ENCODE measurements around the gene PRKCQ. TPM values are rescaled to one million over a fixed set of nuclear protein-coding genes. Genes with fewer than 3 reads are reported as not detected.

Gene PRKCQ
- total and polyA plus RNA-seq, 4 donors: 0.13 to 3.3 (median 0.45) TPM

GRCh38 chr10:6405713-6406112 is 174.4 kb downstream of the PRKCQ start:
- 89% methylated on average over 3 of the region's 3 CpGs for WGBS
- Histone ChIP-seq H3K27ac (ENCODE audit: low read depth in 1 of 2, low read length in 2 of 2) (no peak overlapping the region), H3K9me3 (ENCODE audit: control insufficient read depth in 4 of 4, low read length in 3 of 4) (no peaks in the 10 kb centered on the region), H3K4me1 (ENCODE audit: control insufficient read depth in 4 of 4, insufficient read depth in 4 of 4, low read length in 3 of 4) (peaks cover 3 to 10% (median 7%) of the 10 kb centered on the region in 4 donors), H3K27me3 (ENCODE audit: control insufficient read depth in 4 of 4, insufficient read depth in 4 of 4, low read length in 3 of 4) (no peaks in the 10 kb centered on the region), H3K4me3 (ENCODE audit: low read depth in 1 of 3, low read length in 3 of 3) (no peak overlapping the region), H3K36me3 (ENCODE audit: control insufficient read depth in 4 of 4, insufficient read depth in 3 of 4, low read depth in 1 of 4, low read length in 3 of 4) (no peaks in the 10 kb centered on the region), H3K9ac (ENCODE audit: low read depth in 1 of 2, low read length in 2 of 2) (no peak overlapping the region)
- TF ChIP-seq RAD21 (IDR thresholded peaks at IDR 0.05) (no peak), NR2F2 (IDR thresholded peaks at IDR 0.05) (no peak)
- DNase-seq (ENCODE audit: low spot score): no peak

DNA sequence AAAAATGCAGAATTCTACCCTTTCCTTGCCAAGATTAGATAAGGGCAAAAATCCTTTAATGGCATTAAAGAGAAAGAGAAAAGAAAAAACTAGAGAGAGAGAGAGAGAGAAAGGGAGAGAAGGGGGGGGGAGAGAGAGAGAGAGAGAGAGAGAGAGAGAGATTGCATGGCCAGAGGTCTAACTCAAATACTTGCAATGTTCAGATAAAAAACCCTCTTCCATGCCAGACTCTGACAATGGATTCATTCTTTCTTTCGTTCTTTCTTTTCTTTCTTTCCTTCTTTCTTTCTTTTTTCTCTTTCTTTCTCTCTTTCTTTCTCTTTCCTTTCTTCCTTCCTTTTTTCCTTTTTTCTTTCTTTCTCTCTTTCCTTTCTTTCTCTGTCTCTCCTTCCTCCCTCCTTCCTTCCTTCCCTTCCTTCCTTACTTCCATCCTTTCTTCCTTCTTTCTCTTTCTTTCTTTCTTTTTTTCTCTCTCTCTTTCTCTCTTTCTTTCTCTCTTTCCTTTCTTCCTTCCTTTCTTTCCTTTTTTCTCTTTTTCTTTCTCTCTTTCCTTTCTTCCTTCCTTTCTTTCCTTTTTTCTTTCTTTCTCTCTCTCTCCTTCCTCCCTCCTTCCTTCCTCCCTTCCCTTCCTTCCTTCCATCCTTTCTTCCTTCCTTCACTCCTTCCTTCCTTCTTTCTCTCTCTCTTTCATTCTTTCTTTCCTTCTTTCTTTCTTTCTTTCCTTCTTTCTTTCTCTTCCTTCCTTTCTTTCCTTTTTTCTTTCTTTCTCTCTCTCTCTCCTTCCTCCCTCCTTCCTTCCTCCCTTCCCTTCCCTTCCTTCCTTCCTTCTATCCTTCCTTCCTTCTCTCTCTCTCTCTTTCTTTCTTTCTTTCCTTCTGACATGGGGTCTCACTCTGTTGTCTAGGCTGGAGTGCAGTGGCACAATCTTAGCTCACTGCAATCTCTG is 175.7 kb downstream of the PRKCQ start:
- no peak for DNase-seq (ENCODE audit: low spot score)
- Histone ChIP-seq H3K27me3 (ENCODE audit: control insufficient read depth in 4 of 4, insufficient read depth in 4 of 4, low read length in 3 of 4) (no peaks in the 10 kb centered on the region), H3K9ac (ENCODE audit: low read depth in 1 of 2, low read length in 2 of 2) (no peak overlapping the region), H3K4me1 (ENCODE audit: control insufficient read depth in 4 of 4, insufficient read depth in 4 of 4, low read length in 3 of 4) (peaks cover 0 to 14% (median 9%) of the 10 kb centered on the region in 4 donors), H3K27ac (ENCODE audit: low read depth in 1 of 2, low read length in 2 of 2) (no peak overlapping the region), H3K9me3 (ENCODE audit: control insufficient read depth in 4 of 4, low read length in 3 of 4) (no peaks in the 10 kb centered on the region), H3K4me3 (ENCODE audit: low read depth in 1 of 3, low read length in 3 of 3) (no peak overlapping the region), H3K36me3 (ENCODE audit: control insufficient read depth in 4 of 4, insufficient read depth in 3 of 4, low read depth in 1 of 4, low read length in 3 of 4) (no peaks in the 10 kb centered on the region)
- TF ChIP-seq MAX (IDR thresholded peaks at IDR 0.05) (no peak), TAF1 (conservative IDR thresholded peaks at IDR 0.05) (no peak), YY1 (IDR thresholded peaks at IDR 0.05) (no peak), CTCF (IDR thresholded peaks at IDR 0.05; ENCODE audit: low read depth, low read length, missing input control) (no peak), JUND (IDR thresholded peaks at IDR 0.05) (no peak), EGR1 (IDR thresholded peaks at IDR 0.05; ENCODE audit: low read depth in 2 of 2) (no peak), ZBTB33 (IDR thresholded peaks at IDR 0.05) (no peak), RXRA (IDR thresholded peaks at IDR 0.05) (no peak), FOXA1 (IDR thresholded peaks at IDR 0.05) (no peak), SP1 (IDR thresholded peaks at IDR 0.05) (no peak), RAD21 (IDR thresholded peaks at IDR 0.05) (no peak), FOXA2 (IDR thresholded peaks at IDR 0.05) (no peak), GABPA (IDR thresholded peaks at IDR 0.05 in 1 of 2, conservative IDR thresholded peaks at IDR 0.05 in 1 of 2) (no peak), HNF4G (IDR thresholded peaks at IDR 0.05) (no peak), NR2F2 (IDR thresholded peaks at IDR 0.05) (no peak), HNF4A (conservative IDR thresholded peaks at IDR 0.05) (no peak)
- TF ChIP-seq, protein P1, sequence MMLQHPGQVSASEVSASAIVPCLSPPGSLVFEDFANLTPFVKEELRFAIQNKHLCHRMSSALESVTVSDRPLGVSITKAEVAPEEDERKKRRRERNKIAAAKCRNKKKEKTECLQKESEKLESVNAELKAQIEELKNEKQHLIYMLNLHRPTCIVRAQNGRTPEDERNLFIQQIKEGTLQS (IDR thresholded peaks at IDR 0.05): no peak
- TF ChIP-seq, protein P2, sequence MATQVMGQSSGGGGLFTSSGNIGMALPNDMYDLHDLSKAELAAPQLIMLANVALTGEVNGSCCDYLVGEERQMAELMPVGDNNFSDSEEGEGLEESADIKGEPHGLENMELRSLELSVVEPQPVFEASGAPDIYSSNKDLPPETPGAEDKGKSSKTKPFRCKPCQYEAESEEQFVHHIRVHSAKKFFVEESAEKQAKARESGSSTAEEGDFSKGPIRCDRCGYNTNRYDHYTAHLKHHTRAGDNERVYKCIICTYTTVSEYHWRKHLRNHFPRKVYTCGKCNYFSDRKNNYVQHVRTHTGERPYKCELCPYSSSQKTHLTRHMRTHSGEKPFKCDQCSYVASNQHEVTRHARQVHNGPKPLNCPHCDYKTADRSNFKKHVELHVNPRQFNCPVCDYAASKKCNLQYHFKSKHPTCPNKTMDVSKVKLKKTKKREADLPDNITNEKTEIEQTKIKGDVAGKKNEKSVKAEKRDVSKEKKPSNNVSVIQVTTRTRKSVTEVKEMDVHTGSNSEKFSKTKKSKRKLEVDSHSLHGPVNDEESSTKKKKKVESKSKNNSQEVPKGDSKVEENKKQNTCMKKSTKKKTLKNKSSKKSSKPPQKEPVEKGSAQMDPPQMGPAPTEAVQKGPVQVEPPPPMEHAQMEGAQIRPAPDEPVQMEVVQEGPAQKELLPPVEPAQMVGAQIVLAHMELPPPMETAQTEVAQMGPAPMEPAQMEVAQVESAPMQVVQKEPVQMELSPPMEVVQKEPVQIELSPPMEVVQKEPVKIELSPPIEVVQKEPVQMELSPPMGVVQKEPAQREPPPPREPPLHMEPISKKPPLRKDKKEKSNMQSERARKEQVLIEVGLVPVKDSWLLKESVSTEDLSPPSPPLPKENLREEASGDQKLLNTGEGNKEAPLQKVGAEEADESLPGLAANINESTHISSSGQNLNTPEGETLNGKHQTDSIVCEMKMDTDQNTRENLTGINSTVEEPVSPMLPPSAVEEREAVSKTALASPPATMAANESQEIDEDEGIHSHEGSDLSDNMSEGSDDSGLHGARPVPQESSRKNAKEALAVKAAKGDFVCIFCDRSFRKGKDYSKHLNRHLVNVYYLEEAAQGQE (IDR thresholded peaks at IDR 0.05): no peak
- WGBS: 74% methylated on average over 1 of the region's 1 CpG

Measured in liver (tissue), 9 donors.